Pons (tissue), 1 donor: ENCODE data around the gene CHAF1B.
"Not testable (repeated sequence)": the region's sequence is repeated elsewhere in the genome, so short reads cannot be mapped to it uniquely, and the experiment has no call there.

Source experiments
- DNase-seq: peaks from one replicate; pipeline ENCODE4 v3.0.0-alpha.2; 2016; ENCODE audit warnings: low spot score

CHAF1B gene

DNA sequence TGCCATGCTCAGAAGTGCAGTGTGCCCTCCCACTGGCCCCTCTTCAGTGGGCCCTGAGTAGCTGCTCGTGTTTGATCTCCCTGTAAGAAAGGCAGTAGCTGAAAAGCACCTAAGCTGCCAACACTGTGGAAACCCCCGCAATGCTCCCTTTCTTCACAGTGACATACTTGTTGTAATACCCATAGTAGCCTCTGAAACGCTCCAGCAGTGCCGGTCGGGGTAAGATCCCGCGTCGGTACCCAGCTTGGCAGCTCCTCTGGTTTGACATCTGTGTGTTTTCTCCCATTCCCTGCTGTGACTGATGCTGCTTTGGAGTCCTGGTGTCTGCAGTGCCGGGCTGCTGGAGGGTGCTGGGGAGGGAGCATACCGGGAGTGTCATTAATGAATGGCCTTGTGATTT is 3.6 kb downstream of the CHAF1B start:
- DNase-seq, result peak; percentile 43

DNA sequence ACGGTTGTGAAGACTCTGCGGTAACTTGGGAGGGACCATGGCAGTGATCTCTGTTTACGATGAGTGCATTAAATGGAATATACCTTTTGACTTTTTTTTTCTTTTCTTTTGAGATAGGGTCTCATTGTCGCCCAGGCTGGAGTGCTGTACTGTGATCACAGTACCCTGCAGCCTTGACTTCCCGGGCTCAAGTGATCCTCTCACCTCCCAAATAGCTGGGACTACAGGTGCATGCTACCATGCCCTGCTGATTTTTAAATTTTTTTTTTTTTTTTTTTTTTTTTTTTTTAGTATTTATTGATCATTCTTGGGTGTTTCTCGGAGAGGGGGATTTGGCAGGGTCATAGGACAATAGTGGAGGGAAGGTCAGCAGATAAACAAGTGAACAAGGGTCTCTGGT is 6.5 kb downstream of the CHAF1B start:
- not testable (repeated sequence) for DNase-seq

- DNase-seq, result no peak
Observed at GRCh38 chr21:36395353-36396111, 10.3 kb downstream of the CHAF1B start.

DNA sequence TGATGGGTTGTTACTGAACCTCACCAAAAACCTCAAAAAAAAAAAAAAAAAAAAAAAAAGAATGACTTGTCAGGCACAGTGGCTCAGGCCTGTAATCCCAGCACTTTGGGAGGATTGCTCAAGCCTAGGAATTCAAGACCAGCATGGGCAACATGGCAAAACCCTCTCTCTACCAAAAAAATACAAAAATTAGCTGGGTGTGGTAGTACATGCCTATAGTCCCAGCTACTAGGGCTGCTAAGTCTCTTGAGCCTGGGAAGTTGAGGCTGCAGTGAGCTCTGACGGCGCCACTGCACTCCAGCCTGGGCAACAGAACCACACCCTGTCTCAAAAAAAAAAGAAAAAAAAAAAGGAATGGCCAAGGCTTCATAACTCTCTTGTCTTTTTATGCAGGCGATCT is 11.1 kb downstream of the CHAF1B start:
- no peak for DNase-seq

GRCh38 chr21:36396971-36397370 is 11.8 kb downstream of the CHAF1B start:
- no peak for DNase-seq

DNA sequence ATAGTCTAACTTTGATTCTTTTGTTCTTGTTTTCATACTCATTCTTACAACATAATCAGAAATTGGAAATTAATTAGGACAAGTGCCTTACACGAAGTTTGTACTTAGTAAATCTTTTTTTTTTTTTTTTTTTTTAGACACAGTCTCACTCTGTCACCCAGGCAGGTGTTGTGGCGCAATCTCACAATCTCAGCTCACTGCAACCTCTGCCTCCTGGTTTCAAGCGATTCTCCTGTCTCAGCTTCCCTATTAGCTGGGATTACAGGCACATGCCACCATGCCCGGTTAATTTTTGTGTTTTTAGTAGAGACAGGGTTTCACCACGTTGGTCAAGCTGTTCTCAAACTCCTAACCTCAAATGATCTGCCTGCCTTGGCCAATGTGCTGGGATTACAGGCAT is 12.4 kb downstream of the CHAF1B start:
- no peak for DNase-seq

GRCh38 chr21:36399736-36400135 is 14.5 kb downstream of the CHAF1B start:
- DNase-seq, result not testable (repeated sequence)

GRCh38 chr21:36400719-36401118 is 15.5 kb downstream of the CHAF1B start:
- no peak for DNase-seq

- DNase-seq, result no peak
Observed at GRCh38 chr21:36402339-36402738, 17.1 kb downstream of the CHAF1B start.

GRCh38 chr21:36403713-36404112 is 18.5 kb downstream of the CHAF1B start:
- DNase-seq, result no peak

DNA sequence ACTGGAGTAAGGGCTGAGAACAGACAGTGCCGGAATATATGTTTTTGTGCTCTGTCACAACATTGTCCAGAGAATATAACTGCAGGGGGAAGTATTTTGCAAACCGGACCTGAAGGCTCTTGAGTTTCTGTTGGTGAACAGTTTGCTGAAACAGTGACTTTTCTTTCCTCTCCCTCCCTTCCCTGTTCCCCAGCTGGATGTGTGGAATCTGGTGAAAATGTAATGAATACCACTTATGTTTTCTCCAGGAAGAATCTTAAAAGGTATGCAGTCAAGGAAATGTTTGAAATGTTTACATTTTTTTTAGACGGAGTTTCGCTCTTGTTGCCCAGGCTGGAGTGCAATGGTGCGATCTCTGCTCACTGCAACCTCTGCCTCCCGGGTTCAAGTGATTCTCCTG is 23.4 kb downstream of the CHAF1B start:
- DNase-seq, result no peak

DNA sequence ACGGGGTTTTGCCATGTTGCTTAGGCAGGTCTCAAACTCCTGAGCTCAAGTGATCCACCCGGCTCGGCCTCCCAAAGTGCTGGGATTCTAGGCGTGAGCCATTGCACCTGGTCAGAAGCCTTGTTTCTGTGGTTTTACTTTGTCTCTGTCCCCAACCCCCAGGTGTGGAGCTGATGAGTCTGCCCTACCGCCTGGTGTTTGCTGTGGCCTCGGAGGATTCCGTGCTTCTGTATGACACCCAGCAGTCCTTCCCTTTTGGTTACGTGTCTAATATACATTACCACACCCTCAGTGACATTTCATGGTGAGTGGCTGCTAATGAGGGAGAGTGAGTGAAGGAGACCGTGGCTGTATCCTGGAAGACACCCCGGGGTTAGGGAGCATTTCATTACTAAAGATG is 26.1 kb downstream of the CHAF1B start:
- no peak for DNase-seq

DNA sequence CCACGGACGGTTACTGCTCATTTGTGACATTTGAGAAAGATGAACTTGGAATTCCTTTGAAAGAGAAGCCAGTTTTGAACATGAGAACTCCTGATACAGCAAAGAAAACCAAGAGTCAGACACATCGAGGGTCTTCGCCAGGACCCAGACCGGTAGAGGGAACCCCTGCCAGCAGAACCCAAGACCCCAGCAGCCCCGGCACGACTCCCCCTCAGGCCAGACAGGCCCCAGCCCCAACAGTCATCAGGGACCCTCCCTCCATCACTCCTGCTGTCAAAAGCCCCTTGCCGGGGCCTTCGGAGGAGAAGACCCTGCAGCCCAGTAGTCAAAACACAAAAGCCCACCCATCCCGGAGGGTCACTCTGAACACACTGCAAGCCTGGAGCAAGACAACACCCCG is 27.7 kb downstream of the CHAF1B start:
- no peak for DNase-seq

GRCh38 chr21:36415375-36415774 is 30.2 kb downstream of the CHAF1B start:
- no peak for DNase-seq

DNA sequence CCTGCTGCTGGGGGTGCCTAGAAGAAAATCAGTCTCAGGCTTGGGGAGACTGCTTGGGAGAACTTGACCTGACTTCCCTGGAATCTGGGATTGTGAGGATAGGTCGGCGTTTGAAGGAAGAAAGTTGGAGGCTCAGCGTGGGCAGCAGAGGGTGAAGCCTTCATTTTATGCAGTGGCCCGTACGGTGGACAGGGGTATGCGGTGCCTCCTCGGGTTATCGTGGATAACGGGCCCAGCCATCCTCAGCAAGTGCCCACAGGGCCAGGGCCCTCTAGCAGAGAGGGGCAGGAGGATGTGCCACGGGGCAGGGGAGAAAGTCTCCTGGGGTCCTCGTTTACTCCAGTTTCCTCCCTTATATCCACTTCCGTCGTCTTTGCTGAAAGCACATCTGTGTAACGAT is 34.0 kb downstream of the CHAF1B start:
- no peak for DNase-seq

GRCh38 chr21:36419996-36420395 is 34.8 kb downstream of the CHAF1B start:
- peak; percentile 78 for DNase-seq

DNA sequence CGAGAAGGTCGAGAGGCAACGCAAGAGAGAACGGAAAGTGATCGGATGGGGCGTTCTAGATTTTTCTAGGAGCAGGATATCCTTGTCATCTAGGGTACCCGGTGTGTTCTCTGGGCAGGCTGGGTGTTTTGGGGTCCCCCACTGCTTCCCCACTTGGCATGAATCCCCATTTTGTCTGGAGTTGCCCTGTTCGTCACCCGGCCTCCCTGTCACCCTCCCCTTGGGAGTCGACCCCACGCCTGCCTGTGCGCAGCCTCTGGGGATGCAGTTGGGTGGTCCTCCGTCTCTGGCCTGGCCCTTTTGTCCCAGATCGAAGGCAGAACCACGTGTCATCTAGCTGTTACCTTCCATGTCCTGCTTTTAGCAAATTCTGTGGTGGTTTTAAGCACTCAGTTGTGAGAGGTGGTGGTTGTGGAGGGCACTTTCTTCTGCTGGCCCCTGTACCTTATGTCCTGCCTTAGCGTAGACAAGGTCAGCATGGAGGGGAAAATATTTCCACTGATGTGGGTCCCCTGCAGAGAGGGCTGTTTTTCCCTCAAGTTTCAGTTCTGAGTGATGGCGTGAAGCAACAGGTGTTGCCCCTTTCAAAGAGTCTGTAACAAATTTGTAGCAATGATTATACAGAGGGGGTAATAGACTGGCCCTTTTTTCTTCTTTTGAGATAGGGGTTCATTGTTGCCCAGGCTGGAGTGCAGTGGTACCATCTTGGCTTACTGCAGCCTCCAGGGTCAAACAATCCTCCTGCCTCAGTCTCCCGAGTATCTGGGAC is 35.6 kb downstream of the CHAF1B start:
- no peak for DNase-seq

- DNase-seq, result no peak
Observed at GRCh38 chr21:36422279-36423098, 37.3 kb downstream of the CHAF1B start.

- DNase-seq, result no peak
Observed at GRCh38 chr21:36423771-36424433, 38.7 kb downstream of the CHAF1B start.

GRCh38 chr21:36424592-36424991 is 39.4 kb downstream of the CHAF1B start:
- no peak for DNase-seq

DNA sequence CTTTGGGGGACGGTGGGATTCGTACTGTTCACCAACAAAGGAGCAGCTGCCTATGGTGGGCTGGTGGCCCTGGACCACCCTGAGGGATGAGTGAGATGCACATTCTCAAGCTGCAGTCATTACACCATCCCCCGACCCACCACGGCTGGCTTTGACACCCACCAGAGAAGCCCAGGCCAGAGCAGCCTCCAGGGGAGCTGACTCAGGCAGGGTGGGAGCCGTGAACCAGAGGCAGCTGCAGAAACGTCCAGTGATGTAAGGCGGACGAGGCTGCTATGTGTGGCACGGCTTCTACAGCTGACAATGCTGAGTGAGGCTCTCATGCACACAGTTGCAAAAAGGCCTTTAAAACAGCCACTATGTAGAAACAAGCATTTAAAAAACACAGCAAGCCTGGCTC is 40.1 kb downstream of the CHAF1B start:
- no peak for DNase-seq

GRCh38 chr21:36427502-36427901 is 42.3 kb downstream of the CHAF1B start:
- DNase-seq, result no peak
